Liver (tissue), 9 donors: Measurements from ENCODE around the gene GGT6. TPM values are rescaled to one million over a fixed set of nuclear protein-coding genes. Genes with fewer than 3 reads are reported as not detected.

Source experiments
- DNase-seq: peaks from one replicate; pipeline ENCODE4 v3.0.0-alpha.2; 2017; ENCODE audit warnings: low spot score
- H3K27ac ChIP-seq, 2 donors: one replicate each; pipeline ENCODE4 v1.7.0; 2013; ENCODE audit warnings: inconsistent platforms in 2 of 2, low read length in 2 of 2, control low read depth in 1 of 2, low read depth in 1 of 2, mild to moderate bottlenecking in 1 of 2
- H3K27me3 ChIP-seq, 4 donors: one replicate each; pipeline versions ENCODE4 v1.6.1 to v1.7.0; 2013; ENCODE audit warnings: low read length in 3 of 4, inconsistent platforms in 1 of 4, mild to moderate bottlenecking in 1 of 4, moderate library complexity in 1 of 4; ENCODE audit not compliant: control insufficient read depth in 4 of 4, insufficient read depth in 4 of 4
- H3K36me3 ChIP-seq, 4 donors: one replicate each; pipeline versions ENCODE4 v1.6.1 to v1.7.0; 2013; ENCODE audit warnings: low read length in 3 of 4, mild to moderate bottlenecking in 3 of 4, low read depth in 1 of 4, moderate library complexity in 1 of 4; ENCODE audit not compliant: control insufficient read depth in 4 of 4, insufficient read depth in 3 of 4
- H3K4me1 ChIP-seq, 4 donors: one replicate each; pipeline versions ENCODE4 v1.6.1 to v1.7.0; 2013; ENCODE audit warnings: low read length in 3 of 4, mild to moderate bottlenecking in 3 of 4, moderate library complexity in 1 of 4; ENCODE audit not compliant: control insufficient read depth in 4 of 4, insufficient read depth in 4 of 4
- H3K4me3 ChIP-seq, 3 donors: one replicate each; pipeline versions ENCODE4 v1.6.1 to v1.7.0; 2013; ENCODE audit warnings: low read length in 3 of 3, control low read depth in 1 of 3, low read depth in 1 of 3, mild to moderate bottlenecking in 1 of 3
- H3K9ac ChIP-seq, 2 donors: one replicate each; pipeline ENCODE4 v1.7.0; 2013; ENCODE audit warnings: low read length in 2 of 2, mild to moderate bottlenecking in 2 of 2, moderate library complexity in 2 of 2, control low read depth in 1 of 2, low read depth in 1 of 2
- H3K9me3 ChIP-seq, 4 donors: one replicate each; pipeline versions ENCODE4 v1.6.1 to v1.7.0; 2013; ENCODE audit warnings: low read length in 3 of 4; ENCODE audit not compliant: control insufficient read depth in 4 of 4
- ATF3 ChIP-seq: IDR thresholded peaks from 2 replicates; pipeline ENCODE4 v1.6.1; 2016; ENCODE audit warnings: antibody characterized with exemption
- CTCF ChIP-seq: fragments of 150-350 bp; IDR thresholded peaks from 2 replicates; pipeline ENCODE4 v1.5.1; 2017; ENCODE audit warnings: improper control_type of control experiment, low read depth, low read length; ENCODE audit not compliant: missing input control
- EGR1 ChIP-seq, 2 donors: IDR thresholded peaks; 2 replicates each; pipeline ENCODE4 v1.6.1; 2016 to 2018; ENCODE audit warnings: antibody characterized with exemption in 2 of 2, low read depth in 2 of 2
- FOXA1 ChIP-seq: IDR thresholded peaks from 2 replicates; pipeline ENCODE4 v1.6.1; 2016; ENCODE audit warnings: antibody characterized with exemption
- FOXA2 ChIP-seq: IDR thresholded peaks from 2 replicates; pipeline ENCODE4 v1.6.1; 2016; ENCODE audit warnings: antibody characterized with exemption
- GABPA ChIP-seq, 2 donors: IDR thresholded peaks in 1 of 2; conservative IDR thresholded peaks in 1 of 2; 2 replicates each; pipeline ENCODE4 v1.6.1; 2016; ENCODE audit warnings: antibody characterized with exemption in 2 of 2, mild to moderate bottlenecking in 1 of 2, moderate library complexity in 1 of 2
- HNF4A ChIP-seq, 2 donors: conservative IDR thresholded peaks; 2 replicates each; pipeline ENCODE4 v1.6.1; 2016; ENCODE audit warnings: antibody characterized with exemption in 2 of 2, mild to moderate bottlenecking in 2 of 2
- HNF4G ChIP-seq: IDR thresholded peaks from 2 replicates; pipeline ENCODE4 v1.6.1; 2016; ENCODE audit warnings: antibody characterized with exemption
- JUND ChIP-seq, 2 donors: IDR thresholded peaks; 2 replicates each; pipeline ENCODE4 v1.6.1; 2016; ENCODE audit warnings: antibody characterized with exemption in 2 of 2
- MAX ChIP-seq: IDR thresholded peaks from 2 replicates; pipeline ENCODE4 v1.6.1; 2016; ENCODE audit warnings: antibody characterized with exemption
- NR2F2 ChIP-seq: IDR thresholded peaks from 2 replicates; pipeline ENCODE4 v1.6.1; 2016; ENCODE audit warnings: antibody characterized with exemption
- RAD21 ChIP-seq, 2 donors: IDR thresholded peaks; 2 replicates each; pipeline ENCODE4 v1.6.1; 2016; ENCODE audit warnings: antibody characterized with exemption in 2 of 2, mild to moderate bottlenecking in 2 of 2
- REST ChIP-seq: IDR thresholded peaks from 2 replicates; pipeline ENCODE4 v1.6.1; 2016; ENCODE audit warnings: antibody characterized with exemption, mild to moderate bottlenecking
- RXRA ChIP-seq, 2 donors: IDR thresholded peaks; 2 replicates each; pipeline ENCODE4 v1.6.1; 2017 to 2018; ENCODE audit warnings: antibody characterized with exemption in 2 of 2, mild to moderate bottlenecking in 1 of 2
- SP1 ChIP-seq: IDR thresholded peaks from 2 replicates; pipeline ENCODE4 v1.6.1; 2018; ENCODE audit warnings: antibody characterized with exemption, mild to moderate bottlenecking
- TAF1 ChIP-seq: conservative IDR thresholded peaks from 2 replicates; pipeline ENCODE4 v1.6.1; 2016; ENCODE audit warnings: antibody characterized with exemption, mild to moderate bottlenecking
- YY1 ChIP-seq: IDR thresholded peaks from 2 replicates; pipeline ENCODE4 v1.6.1; 2016; ENCODE audit warnings: antibody characterized with exemption, mild to moderate bottlenecking
- ZBTB33 ChIP-seq: IDR thresholded peaks from 2 replicates; pipeline ENCODE4 v1.6.1; 2016; ENCODE audit warnings: antibody characterized with exemption
- WGBS: extraction: QIAGEN DNeasy Blood & Tissue Kit; methylation state at CpG from one replicate; pipeline ENCODE4 v1.1.7; 2013; 5-methylcytosine and 5-hydroxymethylcytosine counted together
- polyA plus RNA-seq, 2 donors: library from polyadenylated mRNA; stranded (reverse) in 1 of 2; unstranded in 1 of 2; fragments of 200-250 nt in 1 of 2; fragments of >200 nt in 1 of 2; fragmentation: Nextera tagmentation in 1 of 2; extraction: Ambion mirVana in 1 of 2; gene quantifications; one replicate each; pipeline versions ENCODE4 v1.2.1 to v1.2.3, GENCODE V29; 2013 to 2015
- total RNA-seq, 2 donors: library from RNA; depleted of rRNA; stranded (reverse); fragments of >200 nt; gene quantifications; one replicate each; pipeline ENCODE4 v1.2.3, GENCODE V29; 2014
- donor health status: healthy.
- donor health status: healthy.
- donor health status: healthy.
- donor health status: healthy.
- donor health status: healthy.

GGT6 gene
- total and polyA plus RNA-seq, 4 donors = 0.19 to 1.1 (median 0.53) TPM

GRCh38 chr17:4515501-4515900 is 44.9 kb downstream of the GGT6 start:
- peaks cover 0 to 2% (median 0%) of the 10 kb centered on the region in 4 donors for H3K4me1 ChIP-seq
- H3K9ac ChIP-seq = no peak overlapping the region
- H3K4me3 ChIP-seq = no peak overlapping the region
- TF ChIP-seq YY1 = no peak
- TF ChIP-seq ZBTB33 = no peak
- 63% methylated on average over 5 of the region's 5 CpGs for WGBS
- no peak overlapping the region for H3K27ac ChIP-seq
- H3K27me3 ChIP-seq = no peaks in the 10 kb centered on the region
- no peaks in the 10 kb centered on the region for H3K9me3 ChIP-seq
- H3K36me3 ChIP-seq = no peaks in the 10 kb centered on the region
- no peak for DNase-seq

GRCh38 chr17:4514779-4515178 is 45.6 kb downstream of the GGT6 start:
- 94% methylated on average over 11 of the region's 11 CpGs for WGBS
- no peak for DNase-seq

GRCh38 chr17:4514206-4514605 is 46.2 kb downstream of the GGT6 start:
- WGBS = 87% methylated on average over 7 of the region's 7 CpGs
- TF ChIP-seq TAF1 (no peak), NR2F2 (no peak), CTCF (no peak), JUND (IDR thresholded peaks at IDR 0.05) (no peak), HNF4G (no peak), MAX (no peak), YY1 (no peak), EGR1 (IDR thresholded peaks at IDR 0.05; ENCODE audit: low read depth in 2 of 2) (no peak), SP1 (no peak), HNF4A (conservative IDR thresholded peaks at IDR 0.05) (no peak), ZBTB33 (no peak), RXRA (IDR thresholded peaks at IDR 0.05) (no peak), GABPA (IDR thresholded peaks at IDR 0.05 in 1 of 2, conservative IDR thresholded peaks at IDR 0.05 in 1 of 2) (no peak), FOXA1 (no peak), FOXA2 (no peak), RAD21 (IDR thresholded peaks at IDR 0.05) (no peak), REST (no peak), ATF3 (no peak)
- H3K36me3 ChIP-seq = no peaks in the 10 kb centered on the region
- H3K4me3 ChIP-seq = no peak overlapping the region
- H3K4me1 ChIP-seq = peaks cover 0 to 9% (median under 1%) of the 10 kb centered on the region in 4 donors
- no peak overlapping the region for H3K9ac ChIP-seq
- H3K9me3 ChIP-seq = no peaks in the 10 kb centered on the region
- no peak for DNase-seq
- H3K27ac ChIP-seq = no peak overlapping the region
- H3K27me3 ChIP-seq = no peaks in the 10 kb centered on the region

More at GRCh38 chr17:4514779-4515178, 45.6 kb downstream of the GGT6 start:
- H3K9ac ChIP-seq = no peak overlapping the region
- H3K27me3 ChIP-seq = no peaks in the 10 kb centered on the region
- H3K36me3 ChIP-seq = no peaks in the 10 kb centered on the region
- TF ChIP-seq RAD21 (IDR thresholded peaks at IDR 0.05) = no peak
- TF ChIP-seq RXRA (IDR thresholded peaks at IDR 0.05) = no peak
- TF ChIP-seq YY1 = no peak
- peaks cover 0 to 4% (median under 1%) of the 10 kb centered on the region in 4 donors for H3K4me1 ChIP-seq
- H3K27ac ChIP-seq = no peak overlapping the region
- H3K9me3 ChIP-seq = no peaks in the 10 kb centered on the region
- no peak overlapping the region for H3K4me3 ChIP-seq
